Measurements from ENCODE around the gene DDX56.

The DDX56 gene

GRCh38 chr7:44572771-44573170 lies 937 bp downstream of the DDX56 start:
- Histone ChIP-seq H3K36me3 (ENCODE audit: control insufficient read depth, low read length) (peaks cover 82% of the 10 kb centered on the region), H3K27ac (ENCODE audit: low read depth, low read length) (peak overlapping the region; percentile 47; the same call in 1 of the 2 replicates)

GRCh38 chr7:44569959-44570358 lies 3.7 kb downstream of the DDX56 start:
- Histone ChIP-seq H3K79me2 (ENCODE audit: control insufficient read depth, low read length) (peaks cover 58% of the 10 kb centered on the region), H3K36me3 (ENCODE audit: control insufficient read depth, low read length) (peaks cover 92% of the 10 kb centered on the region), H3F3A (ENCODE audit: control insufficient read depth, insufficient read depth) (peaks cover 13% of the 10 kb centered on the region)

More at GRCh38 chr7:44572771-44573170, 937 bp downstream of the DDX56 start:
- H3K4me2 ChIP-seq (ENCODE audit: low read length), result peak overlapping the region; percentile 77
- H3K9me3 ChIP-seq (ENCODE audit: control insufficient read depth, insufficient read depth, low read length), result no peaks in the 10 kb centered on the region
- TF ChIP-seq EZH2phosphoT487 (IDR thresholded peaks at IDR 0.05; ENCODE audit: borderline replicate concordance, low read length) (no peak), CTCF (IDR thresholded peaks at IDR 0.05; ENCODE audit: low read depth, low read length, poor library complexity, severe bottlenecking) (no peak)
- peaks cover 12% of the 10 kb centered on the region for H3F3A ChIP-seq (ENCODE audit: control insufficient read depth, insufficient read depth)
- peak overlapping the region; percentile 92 for H3K4me3 ChIP-seq (ENCODE audit: low read length)
- H3K79me2 ChIP-seq (ENCODE audit: control insufficient read depth, low read length), result peaks cover 60% of the 10 kb centered on the region
- H3K27me3 ChIP-seq (ENCODE audit: control insufficient read depth, low read length), result no peaks in the 10 kb centered on the region
- no peaks in the 10 kb centered on the region for H4K20me1 ChIP-seq (ENCODE audit: control insufficient read depth, insufficient read depth, low read depth, low read length)
- no peaks in the 10 kb centered on the region for H3K9me2 ChIP-seq (replicated peaks; ENCODE audit: control insufficient read depth, low read length)
- peaks cover 22% of the 10 kb centered on the region for H3K4me1 ChIP-seq (ENCODE audit: control insufficient read depth, low read length)

GRCh38 chr7:44568771-44569560 lies 4.7 kb downstream of the DDX56 start:
- Histone ChIP-seq H3K9me2 (replicated peaks; ENCODE audit: control insufficient read depth, low read length) (no peaks in the 10 kb centered on the region), H3K9me3 (ENCODE audit: control insufficient read depth, insufficient read depth, low read length) (no peaks in the 10 kb centered on the region), H3K4me3 (ENCODE audit: low read length) (no peak overlapping the region), H3K4me1 (ENCODE audit: control insufficient read depth, low read length) (peaks cover 12% of the 10 kb centered on the region), H3K4me2 (ENCODE audit: low read length) (no peak overlapping the region), H3K27me3 (ENCODE audit: control insufficient read depth, low read length) (no peaks in the 10 kb centered on the region), H3K36me3 (ENCODE audit: control insufficient read depth, low read length) (peaks cover 95% of the 10 kb centered on the region), H3K27ac (ENCODE audit: low read depth, low read length) (no peak overlapping the region), H4K20me1 (ENCODE audit: control insufficient read depth, insufficient read depth, low read depth, low read length) (peaks cover 14% of the 10 kb centered on the region), H3F3A (ENCODE audit: control insufficient read depth, insufficient read depth) (peaks cover 12% of the 10 kb centered on the region), H3K79me2 (ENCODE audit: control insufficient read depth, low read length) (peaks cover 51% of the 10 kb centered on the region)
- TF ChIP-seq CTCF (IDR thresholded peaks at IDR 0.05; ENCODE audit: low read depth, low read length, poor library complexity, severe bottlenecking) (no peak), EZH2phosphoT487 (IDR thresholded peaks at IDR 0.05; ENCODE audit: borderline replicate concordance, low read length) (no peak)

More at GRCh38 chr7:44569959-44570358, 3.7 kb downstream of the DDX56 start:
- Histone ChIP-seq H3K4me2 (ENCODE audit: low read length) (no peak overlapping the region), H3K9me3 (ENCODE audit: control insufficient read depth, insufficient read depth, low read length) (no peaks in the 10 kb centered on the region), H3K9me2 (replicated peaks; ENCODE audit: control insufficient read depth, low read length) (no peaks in the 10 kb centered on the region), H3K4me3 (ENCODE audit: low read length) (no peak overlapping the region), H3K4me1 (ENCODE audit: control insufficient read depth, low read length) (peaks cover 18% of the 10 kb centered on the region), H3K27ac (ENCODE audit: low read depth, low read length) (no peak overlapping the region), H4K20me1 (ENCODE audit: control insufficient read depth, insufficient read depth, low read depth, low read length) (peaks cover 5% of the 10 kb centered on the region; the same call in 1 of the 2 replicates), H3K27me3 (ENCODE audit: control insufficient read depth, low read length) (no peaks in the 10 kb centered on the region)
- TF ChIP-seq CTCF (IDR thresholded peaks at IDR 0.05; ENCODE audit: low read depth, low read length, poor library complexity, severe bottlenecking) (no peak), EZH2phosphoT487 (IDR thresholded peaks at IDR 0.05; ENCODE audit: borderline replicate concordance, low read length) (no peak)
